ENCODE results near the gene TEAD1. TPM values are rescaled to one million over a fixed set of nuclear protein-coding genes. Genes with fewer than 3 reads are reported as not detected.

TEAD1 gene
- total RNA-seq, 1 donor from 2014 or later, result 17.6 TPM

DNA sequence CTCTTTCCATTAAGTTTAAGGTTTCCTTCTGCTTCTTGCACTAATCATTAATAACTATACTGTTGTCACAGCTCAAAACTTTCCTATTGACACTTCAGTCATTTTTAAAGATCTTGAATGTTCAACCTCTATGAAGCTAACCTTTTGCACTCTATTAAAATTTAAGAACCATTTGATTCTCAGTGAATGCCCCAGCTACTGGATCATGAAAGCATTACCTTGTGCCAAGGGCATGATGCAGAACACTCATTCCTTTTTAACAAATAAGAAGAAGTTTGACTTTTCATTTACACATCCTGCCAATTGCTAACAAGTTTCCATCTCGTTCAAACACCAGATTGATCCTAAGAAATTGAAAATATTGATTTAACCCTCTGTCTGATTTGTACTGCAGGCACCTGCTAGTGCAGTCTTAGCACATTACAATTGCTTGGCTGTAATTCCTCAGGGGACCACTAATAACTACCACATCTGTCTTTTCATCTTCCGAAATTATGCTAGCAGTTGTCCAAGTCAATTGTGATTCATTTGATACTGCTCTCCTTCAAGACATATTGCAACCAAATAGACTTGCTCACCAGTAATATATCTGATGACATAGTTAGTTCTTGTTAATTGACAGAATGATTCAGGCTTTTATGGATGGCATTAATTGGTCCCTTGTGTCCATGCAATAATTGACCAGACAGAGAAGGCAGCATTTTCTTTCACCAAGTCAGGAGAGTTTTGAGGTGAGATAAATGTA is 158.4 kb downstream of the TEAD1 start:
- TF ChIP-seq, protein P1, sequence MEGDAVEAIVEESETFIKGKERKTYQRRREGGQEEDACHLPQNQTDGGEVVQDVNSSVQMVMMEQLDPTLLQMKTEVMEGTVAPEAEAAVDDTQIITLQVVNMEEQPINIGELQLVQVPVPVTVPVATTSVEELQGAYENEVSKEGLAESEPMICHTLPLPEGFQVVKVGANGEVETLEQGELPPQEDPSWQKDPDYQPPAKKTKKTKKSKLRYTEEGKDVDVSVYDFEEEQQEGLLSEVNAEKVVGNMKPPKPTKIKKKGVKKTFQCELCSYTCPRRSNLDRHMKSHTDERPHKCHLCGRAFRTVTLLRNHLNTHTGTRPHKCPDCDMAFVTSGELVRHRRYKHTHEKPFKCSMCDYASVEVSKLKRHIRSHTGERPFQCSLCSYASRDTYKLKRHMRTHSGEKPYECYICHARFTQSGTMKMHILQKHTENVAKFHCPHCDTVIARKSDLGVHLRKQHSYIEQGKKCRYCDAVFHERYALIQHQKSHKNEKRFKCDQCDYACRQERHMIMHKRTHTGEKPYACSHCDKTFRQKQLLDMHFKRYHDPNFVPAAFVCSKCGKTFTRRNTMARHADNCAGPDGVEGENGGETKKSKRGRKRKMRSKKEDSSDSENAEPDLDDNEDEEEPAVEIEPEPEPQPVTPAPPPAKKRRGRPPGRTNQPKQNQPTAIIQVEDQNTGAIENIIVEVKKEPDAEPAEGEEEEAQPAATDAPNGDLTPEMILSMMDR (IDR thresholded peaks at IDR 0.05; ENCODE audit: insufficient read depth, low read length, severe bottlenecking), result no peak
- Histone ChIP-seq H3K36me3 (ENCODE audit: control insufficient read depth, insufficient read depth, low read length) (no peaks in the 10 kb centered on the region), H3K4me3 (ENCODE audit: low read depth, low read length) (no peak overlapping the region), H3K27me3 (ENCODE audit: control insufficient read depth, insufficient read depth, low read length) (no peaks in the 10 kb centered on the region)
- no peak for DNase-seq (ENCODE audit: low read depth)
- no peak for FAIRE-seq

DNA sequence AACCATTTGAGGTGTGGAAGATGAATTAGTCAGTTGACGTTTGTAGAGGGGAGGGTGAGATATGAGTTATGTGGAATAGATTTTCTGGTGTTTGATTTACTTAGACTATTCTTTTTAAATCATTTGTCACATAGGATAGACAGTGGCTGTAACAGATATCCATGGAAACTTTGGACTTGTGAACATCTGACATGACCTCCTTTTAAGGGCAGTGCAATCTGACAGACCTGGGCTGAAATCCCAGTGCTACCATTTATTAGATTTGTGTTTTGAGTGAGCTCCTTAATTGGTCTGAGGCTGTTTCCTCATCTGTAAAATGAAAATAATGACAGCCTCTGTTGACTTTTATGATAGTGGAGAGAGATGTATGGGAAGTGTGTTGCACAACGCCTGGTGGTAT is 159.9 kb downstream of the TEAD1 start:
- FAIRE-seq, result no peak
- Histone ChIP-seq H3K4me3 (ENCODE audit: low read depth, low read length) (no peak overlapping the region), H3K27me3 (ENCODE audit: control insufficient read depth, insufficient read depth, low read length) (no peaks in the 10 kb centered on the region), H3K36me3 (ENCODE audit: control insufficient read depth, insufficient read depth, low read length) (no peaks in the 10 kb centered on the region)
- DNase-seq (ENCODE audit: low read depth), result no peak
- TF ChIP-seq, protein P1 (IDR thresholded peaks at IDR 0.05; ENCODE audit: insufficient read depth, low read length, severe bottlenecking), result no peak

DNA sequence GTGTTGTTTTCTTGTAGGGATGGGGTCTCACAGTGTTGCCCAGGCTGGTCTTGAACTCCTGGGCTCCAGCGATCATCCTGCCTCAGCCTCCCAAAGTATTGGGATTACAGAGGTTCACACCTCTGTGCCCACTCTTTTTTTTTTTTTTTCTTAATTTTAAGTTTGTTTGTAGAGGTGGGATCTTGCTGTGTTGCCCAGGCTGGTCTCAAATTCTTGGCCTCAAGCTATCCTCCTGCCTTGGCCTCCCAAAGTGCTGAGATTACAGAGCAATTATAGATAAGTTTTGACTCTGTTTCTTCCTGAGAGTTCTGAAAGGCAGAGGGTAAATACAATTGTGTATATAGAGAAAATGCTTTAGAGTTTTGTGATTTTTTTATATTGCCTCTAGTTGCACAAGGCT is 160.4 kb downstream of the TEAD1 start:
- DNase-seq (ENCODE audit: low read depth) (no peak), FAIRE-seq (no peak)
- Histone ChIP-seq H3K4me3 (ENCODE audit: low read depth, low read length) (no peak overlapping the region), H3K27me3 (ENCODE audit: control insufficient read depth, insufficient read depth, low read length) (no peaks in the 10 kb centered on the region), H3K36me3 (ENCODE audit: control insufficient read depth, insufficient read depth, low read length) (no peaks in the 10 kb centered on the region)
- TF ChIP-seq, protein P1 (IDR thresholded peaks at IDR 0.05; ENCODE audit: insufficient read depth, low read length, severe bottlenecking), result no peak

DNA sequence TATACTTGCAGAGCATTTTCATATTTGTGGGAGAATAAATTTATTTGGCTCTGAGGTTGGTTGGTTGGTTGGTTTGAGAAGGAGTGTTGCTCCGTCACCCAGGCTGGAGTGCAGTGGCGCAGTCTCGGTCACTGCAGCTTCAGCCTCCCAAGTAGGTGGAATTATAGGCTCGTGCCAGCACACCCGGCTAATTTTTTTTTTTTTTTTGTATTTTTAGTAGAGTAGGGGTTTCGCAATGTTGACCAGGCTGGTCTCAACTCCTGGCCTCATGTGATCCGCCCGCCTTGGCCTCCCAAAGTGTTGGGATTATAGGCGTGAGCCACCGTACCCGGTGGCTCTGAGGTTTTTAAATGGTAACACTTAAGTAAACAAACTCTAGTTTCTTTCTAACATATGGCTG is 161.1 kb downstream of the TEAD1 start:
- no peaks in the 10 kb centered on the region for H3K36me3 ChIP-seq (ENCODE audit: control insufficient read depth, insufficient read depth, low read length)
- TF ChIP-seq, protein P1 (IDR thresholded peaks at IDR 0.05; ENCODE audit: insufficient read depth, low read length, severe bottlenecking), result no peak
- H3K4me3 ChIP-seq (ENCODE audit: low read depth, low read length), result no peak overlapping the region
- no peaks in the 10 kb centered on the region for H3K27me3 ChIP-seq (ENCODE audit: control insufficient read depth, insufficient read depth, low read length)
- FAIRE-seq (no peak), DNase-seq (ENCODE audit: low read depth) (no peak)

DNA sequence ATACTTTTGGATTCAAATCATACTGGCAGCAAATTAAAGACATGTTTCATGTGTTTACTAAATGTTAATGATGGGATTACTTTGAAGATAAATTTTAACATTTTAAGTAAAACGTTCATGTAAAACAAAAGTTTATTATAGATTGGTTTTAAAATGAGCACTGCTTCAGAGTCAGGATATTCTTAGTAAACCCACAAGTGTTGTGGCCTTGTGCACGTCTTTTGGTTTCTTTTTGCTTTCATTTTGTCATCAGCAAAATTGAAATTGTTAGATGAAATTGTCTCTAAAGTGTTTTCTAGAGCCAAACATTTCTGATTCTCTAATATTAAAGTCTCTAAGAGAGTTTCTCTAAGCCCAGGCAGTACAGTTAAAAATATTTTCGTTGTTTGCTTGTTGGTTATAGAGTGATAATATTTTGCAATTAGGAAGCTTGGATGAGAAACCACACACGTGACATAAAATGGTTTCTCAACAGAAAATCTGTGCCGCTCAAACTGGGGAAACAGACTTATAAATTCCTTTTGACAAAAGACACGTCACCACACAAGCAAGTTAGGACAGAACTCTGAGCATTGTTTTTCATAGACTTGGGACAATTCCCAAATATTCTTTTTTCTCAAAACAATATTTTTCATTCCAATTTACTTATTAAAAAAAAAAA is 164.4 kb downstream of the TEAD1 start:
- Histone ChIP-seq H3K4me3 (ENCODE audit: low read depth, low read length) (no peak overlapping the region), H3K27me3 (ENCODE audit: control insufficient read depth, insufficient read depth, low read length) (no peaks in the 10 kb centered on the region), H3K36me3 (ENCODE audit: control insufficient read depth, insufficient read depth, low read length) (no peaks in the 10 kb centered on the region)
- FAIRE-seq, result no peak
- TF ChIP-seq, protein P1 (IDR thresholded peaks at IDR 0.05; ENCODE audit: insufficient read depth, low read length, severe bottlenecking), result no peak
- DNase-seq (ENCODE audit: low read depth), result peak; percentile 95

Measured in bronchial epithelial cell (primary cell).